ENCODE data around the gene SOX18. TPM values are rescaled to one million over a fixed set of nuclear protein-coding genes. Genes with fewer than 3 reads are reported as not detected.

SOX18 gene
- total RNA-seq, 3 donors from 2014 or later: 4.7 to 20.0 (median 12.6) TPM

GRCh38 chr20:64057628-64058498 is 8.4 kb upstream of the SOX18 start:
- DNase-seq (peak; percentile 81 to 88 (median 83)), ATAC-seq (peak; percentile 79)
- Histone ChIP-seq H3K4me3 (no peak overlapping the region), H3K36me3 (ENCODE audit: low read depth) (no peaks in the 10 kb centered on the region), H3K9me3 (no peaks in the 10 kb centered on the region), H3K4me1 (ENCODE audit: low read depth) (peaks cover 4% of the 10 kb centered on the region)
- TF ChIP-seq, protein P1, sequence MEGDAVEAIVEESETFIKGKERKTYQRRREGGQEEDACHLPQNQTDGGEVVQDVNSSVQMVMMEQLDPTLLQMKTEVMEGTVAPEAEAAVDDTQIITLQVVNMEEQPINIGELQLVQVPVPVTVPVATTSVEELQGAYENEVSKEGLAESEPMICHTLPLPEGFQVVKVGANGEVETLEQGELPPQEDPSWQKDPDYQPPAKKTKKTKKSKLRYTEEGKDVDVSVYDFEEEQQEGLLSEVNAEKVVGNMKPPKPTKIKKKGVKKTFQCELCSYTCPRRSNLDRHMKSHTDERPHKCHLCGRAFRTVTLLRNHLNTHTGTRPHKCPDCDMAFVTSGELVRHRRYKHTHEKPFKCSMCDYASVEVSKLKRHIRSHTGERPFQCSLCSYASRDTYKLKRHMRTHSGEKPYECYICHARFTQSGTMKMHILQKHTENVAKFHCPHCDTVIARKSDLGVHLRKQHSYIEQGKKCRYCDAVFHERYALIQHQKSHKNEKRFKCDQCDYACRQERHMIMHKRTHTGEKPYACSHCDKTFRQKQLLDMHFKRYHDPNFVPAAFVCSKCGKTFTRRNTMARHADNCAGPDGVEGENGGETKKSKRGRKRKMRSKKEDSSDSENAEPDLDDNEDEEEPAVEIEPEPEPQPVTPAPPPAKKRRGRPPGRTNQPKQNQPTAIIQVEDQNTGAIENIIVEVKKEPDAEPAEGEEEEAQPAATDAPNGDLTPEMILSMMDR (IDR thresholded peaks at IDR 0.05): peak; percentile 80
- intact Hi-C loops (cut with DNase I, micrococcal nuclease): no loop called here

GRCh38 chr20:64056889-64057627 is 7.6 kb upstream of the SOX18 start:
- no peaks in the 10 kb centered on the region for H3K9me3 ChIP-seq
- H3K36me3 ChIP-seq (ENCODE audit: low read depth): no peaks in the 10 kb centered on the region
- no peaks in the 10 kb centered on the region for H3K4me1 ChIP-seq (ENCODE audit: low read depth)
- DNase-seq: no peak
- intact Hi-C loops (cut with DNase I, micrococcal nuclease): no loop called here
- TF ChIP-seq, protein P1 (IDR thresholded peaks at IDR 0.05): no peak
- no peak for ATAC-seq
- H3K4me3 ChIP-seq: no peak overlapping the region

DNA sequence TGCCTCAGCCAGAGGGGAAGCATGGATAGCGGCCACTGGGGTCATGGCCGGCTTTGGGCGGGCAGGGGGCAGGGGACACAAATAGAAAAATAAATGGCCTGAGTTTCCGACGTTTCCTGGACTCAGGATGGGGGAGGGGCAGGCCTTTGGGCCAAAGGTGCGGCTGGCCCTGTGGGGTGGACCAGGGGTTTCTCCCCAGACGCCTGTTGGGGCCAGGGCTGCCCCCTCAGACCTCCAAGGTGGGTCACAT is 7.1 kb upstream of the SOX18 start:
- intact Hi-C loops (cut with DNase I, micrococcal nuclease): no loop called here
- DNase-seq (no peak), ATAC-seq (no peak)
- Histone ChIP-seq H3K36me3 (ENCODE audit: low read depth) (no peaks in the 10 kb centered on the region), H3K4me1 (ENCODE audit: low read depth) (no peaks in the 10 kb centered on the region), H3K4me3 (no peak overlapping the region), H3K9me3 (no peaks in the 10 kb centered on the region)
- TF ChIP-seq, protein P1 (IDR thresholded peaks at IDR 0.05): no peak

- no peak overlapping the region for H3K4me3 ChIP-seq
- intact Hi-C loops (cut with DNase I, micrococcal nuclease): no loop called here
Measured at GRCh38 chr20:64055893-64056638, 6.6 kb upstream of the SOX18 start.

GRCh38 chr20:64055396-64055892 is 6.0 kb upstream of the SOX18 start:
- H3K4me3 ChIP-seq: no peak overlapping the region
- DNase-seq: no peak

More at GRCh38 chr20:64055893-64056638, 6.6 kb upstream of the SOX18 start:
- no peak for DNase-seq
- ATAC-seq: no peak
- no peaks in the 10 kb centered on the region for H3K36me3 ChIP-seq (ENCODE audit: low read depth)
- TF ChIP-seq, protein P1 (IDR thresholded peaks at IDR 0.05): no peak
- H3K9me3 ChIP-seq: no peaks in the 10 kb centered on the region
- no peaks in the 10 kb centered on the region for H3K4me1 ChIP-seq (ENCODE audit: low read depth)

More at GRCh38 chr20:64055396-64055892, 6.0 kb upstream of the SOX18 start:
- Histone ChIP-seq H3K4me1 (ENCODE audit: low read depth) (no peaks in the 10 kb centered on the region), H3K9me3 (no peaks in the 10 kb centered on the region), H3K36me3 (ENCODE audit: low read depth) (no peaks in the 10 kb centered on the region)
- intact Hi-C loops (cut with DNase I, micrococcal nuclease): no loop called here
- TF ChIP-seq, protein P1 (IDR thresholded peaks at IDR 0.05): no peak
- no peak for ATAC-seq

Measured in mucosa of descending colon (tissue), 3 donors.